GM23338 (cell line): Measurements from ENCODE around the gene LGALS1. TPM values are rescaled to one million over a fixed set of nuclear protein-coding genes. Genes with fewer than 3 reads are reported as not detected.

Experiments used
- ATAC-seq: fragments of 200-7000 bp; cut with Tn5 transposase; 3 replicates; pipeline ENCODE4 v1.9.1; 2020
- DNase-seq: peaks from one replicate; pipeline ENCODE4 v3.0.0-alpha.2; 2015; ENCODE audit warnings: low spot score
- H2AFZ ChIP-seq: fragments of 200-600 bp; sonication (generic); 2 replicates; pipeline ENCODE4 v1.8.0; 2016; ENCODE audit warnings: antibody characterized with exemption, mild to moderate bottlenecking, moderate library complexity
- H3F3A ChIP-seq: fragments of 200-600 bp; sonication (generic); replicated peaks from 2 replicates; pipeline ENCODE4 v1.8.0; 2017; ENCODE audit warnings: antibody characterized with exemption, mixed run types, low read depth
- H3K27ac ChIP-seq: fragments of 200-600 bp; sonication (generic); 2 replicates; pipeline ENCODE4 v1.6.1; 2016; ENCODE audit warnings: low read depth
- H3K27me3 ChIP-seq: fragments of 200-600 bp; sonication (generic); 2 replicates; pipeline ENCODE4 v1.8.0; 2016; ENCODE audit warnings: mild to moderate bottlenecking, mixed run types, moderate library complexity; ENCODE audit not compliant: insufficient read depth
- H3K36me3 ChIP-seq: fragments of 200-600 bp; sonication (generic); 2 replicates; pipeline ENCODE4 v1.8.0; 2016; ENCODE audit warnings: mild to moderate bottlenecking; ENCODE audit not compliant: insufficient read depth
- H3K4me1 ChIP-seq: fragments of 200-600 bp; sonication (generic); 2 replicates; pipeline ENCODE4 v1.8.0; 2016; ENCODE audit warnings: mild to moderate bottlenecking, moderate library complexity; ENCODE audit not compliant: insufficient read depth
- H3K4me2 ChIP-seq: fragments of 200-600 bp; sonication (generic); 2 replicates; pipeline ENCODE4 v1.7.1; 2017; ENCODE audit warnings: mixed run types
- H3K4me3 ChIP-seq: fragments of 200-600 bp; sonication (generic); 2 replicates; pipeline ENCODE4 v1.6.1; 2016; ENCODE audit warnings: mixed run types
- H3K79me2 ChIP-seq: fragments of 200-600 bp; sonication (generic); replicated peaks from 2 replicates; pipeline ENCODE4 v1.8.0; 2017; ENCODE audit warnings: mild to moderate bottlenecking; ENCODE audit not compliant: insufficient read depth
- H3K9me2 ChIP-seq: fragments of 200-600 bp; sonication (generic); 2 replicates; pipeline ENCODE4 v1.8.0; 2017; ENCODE audit not compliant: insufficient read depth
- H4K20me1 ChIP-seq: fragments of 200-600 bp; sonication (generic); replicated peaks from 2 replicates; pipeline ENCODE4 v1.8.0; 2017; ENCODE audit warnings: mild to moderate bottlenecking; ENCODE audit not compliant: insufficient read depth
- H3K27ac Mint-ChIP-seq: 2 replicates; pipeline ENCODE4 v1.8.0; 2020; ENCODE audit warnings: inconsistent platforms, mild to moderate bottlenecking, moderate library complexity, mixed read lengths
- H3K27me3 Mint-ChIP-seq: 3 replicates; pipeline ENCODE4 v1.8.0; 2022; ENCODE audit warnings: low read depth, mild to moderate bottlenecking, moderate library complexity, mixed read lengths, inconsistent platforms; ENCODE audit not compliant: insufficient read depth, poor library complexity
- H3K36me3 Mint-ChIP-seq: 3 replicates; pipeline ENCODE4 v1.8.0; 2021; ENCODE audit warnings: low read depth, mild to moderate bottlenecking, inconsistent platforms, moderate library complexity, mixed read lengths
- H3K4me1 Mint-ChIP-seq: 3 replicates; pipeline ENCODE4 v1.8.0; 2020; ENCODE audit warnings: mild to moderate bottlenecking, inconsistent platforms, mixed read lengths
- H3K4me3 Mint-ChIP-seq: 3 replicates; pipeline ENCODE4 v1.8.0; 2021; ENCODE audit warnings: moderate library complexity, mild to moderate bottlenecking, inconsistent platforms, mixed read lengths
- H3K9me3 Mint-ChIP-seq: 3 replicates; pipeline ENCODE4 v1.8.0; 2020; ENCODE audit warnings: moderate library complexity, mild to moderate bottlenecking, inconsistent platforms, mixed read lengths
- EZH2 ChIP-seq: fragments of 200-600 bp; sonication (generic); IDR thresholded peaks from one replicate; pipeline ENCODE4 v1.8.0; 2017; ENCODE audit warnings: antibody characterized with exemption, mild to moderate bottlenecking, low read depth; ENCODE audit not compliant: unreplicated experiment
- EZH2phosphoT487 ChIP-seq: fragments of 200-600 bp; sonication (generic); IDR thresholded peaks from one replicate; pipeline ENCODE4 v1.8.1; 2018; ENCODE audit warnings: antibody characterized with exemption; ENCODE audit not compliant: unreplicated experiment
- JUNB ChIP-seq: IDR thresholded peaks from one replicate; pipeline ENCODE4 v1.6.1; 2016; ENCODE audit warnings: antibody characterized with exemption; ENCODE audit not compliant: unreplicated experiment
- NANOG ChIP-seq: IDR thresholded peaks from 2 replicates; pipeline ENCODE4 v1.6.1; 2016; ENCODE audit warnings: antibody characterized with exemption, borderline replicate concordance
- POLR2AphosphoS5 ChIP-seq: IDR thresholded peaks from 2 replicates; pipeline ENCODE4 v1.6.1; 2016; ENCODE audit warnings: antibody characterized with exemption, low read depth
- STAT1 ChIP-seq: IDR thresholded peaks from one replicate; pipeline ENCODE4 v1.6.1; 2016; ENCODE audit warnings: antibody characterized with exemption; ENCODE audit not compliant: unreplicated experiment
- ZNF114 ChIP-seq: fragments of 250-450 bp; sonication (Bioruptor Pico); IDR thresholded peaks from 2 replicates; pipeline ENCODE4 v1.5.0; 2020; ENCODE audit warnings: mild to moderate bottlenecking, moderate library complexity
- ZNF331 ChIP-seq: fragments of 250-450 bp; sonication (Bioruptor Pico); IDR thresholded peaks from 2 replicates; pipeline ENCODE4 v1.5.0; 2020; ENCODE audit warnings: low read depth, mild to moderate bottlenecking, moderate library complexity
- polyA plus RNA-seq: library from polyadenylated mRNA; unstranded; fragments of >200 nt; fragmentation: Nextera tagmentation; extraction: Ambion mirVana; gene quantifications from 2 replicates; pipeline ENCODE4 v1.2.1, GENCODE V29; 2016
- total RNA-seq: library from RNA; depleted of rRNA; stranded (reverse); fragments of >200 nt; shearing (Covaris generic); gene quantifications from 2 replicates; pipeline ENCODE4 v1.2.3, GENCODE V29; 2014
- TF ChIP-seq, protein P1 (sequence below), 2 experiments: fragments of 200-600 bp in 1 of 2; sonication (generic) in 1 of 2; conservative IDR thresholded peaks; 2 replicates each; pipeline versions ENCODE4 v1.5.1 to v1.6.1; 2016 to 2017; ENCODE audit warnings: antibody characterized with exemption in 2 of 2, low read depth in 2 of 2, mild to moderate bottlenecking in 2 of 2, moderate library complexity in 1 of 2
- TF ChIP-seq, protein P2 (sequence below): IDR thresholded peaks from one replicate; pipeline ENCODE4 v1.6.1; 2018; ENCODE audit warnings: antibody characterized with exemption; ENCODE audit not compliant: unreplicated experiment
- TF ChIP-seq, protein P3 (sequence below): IDR thresholded peaks from 2 replicates; pipeline ENCODE4 v1.6.1; 2016; ENCODE audit warnings: antibody characterized with exemption

The LGALS1 gene
- total and polyA plus RNA-seq, 2 experiments from 2014 or later = 31.2 to 62.5 TPM

DNA sequence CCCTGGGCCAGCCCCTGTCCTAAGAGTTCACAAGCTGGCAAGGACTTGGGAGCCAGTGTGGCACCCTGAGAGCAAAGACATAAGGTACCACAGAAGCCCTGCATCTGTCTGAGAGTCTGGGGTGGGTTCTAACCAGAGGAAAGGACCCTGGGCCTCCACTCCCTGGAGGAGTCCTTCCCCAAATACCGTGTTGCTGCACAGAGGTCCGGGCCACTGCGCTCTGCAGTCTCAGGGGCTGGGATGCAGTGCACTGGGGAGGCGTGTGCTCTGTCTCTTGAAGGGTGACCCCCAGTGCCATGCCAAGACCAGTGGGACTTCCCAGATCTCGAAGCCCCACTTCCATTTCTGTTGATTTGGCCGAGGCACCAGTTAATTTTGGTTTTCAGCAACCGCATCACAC is 40.3 kb upstream of the LGALS1 start (continued):
- no peak for TF ChIP-seq ZNF114 (CRISPR knock-in tag)
- TF ChIP-seq STAT1 = no peak
- TF ChIP-seq ZNF331 (CRISPR knock-in tag) = no peak
- TF ChIP-seq EZH2 = no peak
- TF ChIP-seq JUNB = no peak
- TF ChIP-seq POLR2AphosphoS5 = no peak

DNA sequence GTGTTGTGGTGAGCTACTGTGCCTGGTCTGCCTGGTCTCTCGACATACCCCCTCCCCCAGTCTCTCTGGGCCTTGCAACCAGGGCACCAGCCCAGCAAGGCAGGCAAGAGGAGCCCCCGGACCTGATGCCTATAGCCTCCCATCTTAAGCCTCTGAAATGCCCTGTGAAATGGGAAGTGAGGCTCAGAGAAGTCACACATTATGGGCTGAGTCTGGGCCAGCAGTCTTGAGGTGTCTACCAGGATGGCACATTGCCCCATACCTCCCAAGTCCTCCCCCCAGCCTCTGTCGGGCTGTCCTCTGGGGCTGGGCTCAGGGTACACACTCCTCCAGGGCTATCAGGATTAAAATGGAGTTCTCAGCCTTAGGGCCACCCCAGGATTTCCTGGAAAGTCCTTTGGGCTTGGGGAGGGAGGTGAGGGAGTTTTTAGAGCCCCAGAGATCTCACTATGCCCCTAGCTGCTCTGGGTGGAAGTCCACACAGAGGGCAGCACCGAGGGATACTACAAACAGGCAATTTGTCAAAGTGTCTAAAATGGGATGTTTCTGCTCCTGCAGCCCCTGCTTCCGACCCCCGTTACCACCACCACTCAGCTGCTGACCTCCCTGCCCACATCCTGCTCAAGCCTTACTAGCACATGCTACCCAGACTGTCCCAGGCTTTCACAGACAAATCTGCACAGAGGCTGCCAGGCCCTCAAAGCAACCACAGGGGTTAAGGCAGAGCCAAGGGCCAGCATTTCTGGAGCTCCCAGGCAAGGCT is 39.1 kb upstream of the LGALS1 start:
- Histone ChIP-seq H4K20me1 (no peaks in the 10 kb centered on the region; the same call in 1 of the 2 replicates), H3K27me3 (no peaks in the 10 kb centered on the region), H3K79me2 (peaks cover 6% of the 10 kb centered on the region; the same call in 1 of the 2 replicates), H2AFZ (no peak overlapping the region), H3K4me3 (no peak overlapping the region), H3K27ac (no peak overlapping the region), H3K4me2 (0 out of 2 replicates have a peak overlapping the region, but pooled peaks have one; percentile 20), H3F3A (peaks cover 39% of the 10 kb centered on the region), H3K36me3 (no peaks in the 10 kb centered on the region), H3K4me1 (peaks cover 33% of the 10 kb centered on the region), H3K9me2 (no peaks in the 10 kb centered on the region)
- Mint-ChIP-seq H3K27me3 (peaks cover 25% of the 10 kb centered on the region), H3K4me3 (no peak overlapping the region), H3K27ac (peak overlapping the region; percentile 75; the same call in 1 of the 2 replicates), H3K4me1 (peaks cover 41% of the 10 kb centered on the region), H3K36me3 (no peaks in the 10 kb centered on the region; the same call in 2 of the 3 replicates), H3K9me3 (no peaks in the 10 kb centered on the region)
- ATAC-seq = no peak
- DNase-seq = peak; percentile 47
- no peak for TF ChIP-seq JUNB
- TF ChIP-seq, protein P1, sequence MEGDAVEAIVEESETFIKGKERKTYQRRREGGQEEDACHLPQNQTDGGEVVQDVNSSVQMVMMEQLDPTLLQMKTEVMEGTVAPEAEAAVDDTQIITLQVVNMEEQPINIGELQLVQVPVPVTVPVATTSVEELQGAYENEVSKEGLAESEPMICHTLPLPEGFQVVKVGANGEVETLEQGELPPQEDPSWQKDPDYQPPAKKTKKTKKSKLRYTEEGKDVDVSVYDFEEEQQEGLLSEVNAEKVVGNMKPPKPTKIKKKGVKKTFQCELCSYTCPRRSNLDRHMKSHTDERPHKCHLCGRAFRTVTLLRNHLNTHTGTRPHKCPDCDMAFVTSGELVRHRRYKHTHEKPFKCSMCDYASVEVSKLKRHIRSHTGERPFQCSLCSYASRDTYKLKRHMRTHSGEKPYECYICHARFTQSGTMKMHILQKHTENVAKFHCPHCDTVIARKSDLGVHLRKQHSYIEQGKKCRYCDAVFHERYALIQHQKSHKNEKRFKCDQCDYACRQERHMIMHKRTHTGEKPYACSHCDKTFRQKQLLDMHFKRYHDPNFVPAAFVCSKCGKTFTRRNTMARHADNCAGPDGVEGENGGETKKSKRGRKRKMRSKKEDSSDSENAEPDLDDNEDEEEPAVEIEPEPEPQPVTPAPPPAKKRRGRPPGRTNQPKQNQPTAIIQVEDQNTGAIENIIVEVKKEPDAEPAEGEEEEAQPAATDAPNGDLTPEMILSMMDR (conservative IDR thresholded peaks at IDR 0.05; ENCODE audit: low read depth in 2 of 2) = peak; percentile 23 to 36; a peak in 3 of 4 replicates

DNA sequence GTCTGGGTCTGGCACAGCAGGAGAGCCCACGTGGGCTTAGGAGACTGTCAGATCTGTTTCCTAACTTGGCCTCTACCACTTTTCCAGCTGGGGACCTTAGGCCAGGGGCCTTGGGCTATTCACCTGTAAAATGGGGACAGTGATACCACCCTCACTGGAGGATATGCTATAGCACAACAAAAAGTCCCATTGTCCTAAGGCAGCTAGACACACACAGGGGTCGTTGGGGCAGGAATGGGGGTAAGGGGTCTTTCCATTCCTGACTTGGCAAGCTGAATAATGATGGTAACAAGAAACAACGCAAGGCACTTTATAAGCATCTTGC is 38.5 kb upstream of the LGALS1 start:
- H3K27ac ChIP-seq = no peak overlapping the region
- no peaks in the 10 kb centered on the region for H3K27me3 ChIP-seq
- H3K27me3 Mint-ChIP-seq = peaks cover 25% of the 10 kb centered on the region
- peaks cover 41% of the 10 kb centered on the region for H3K4me1 Mint-ChIP-seq
- H2AFZ ChIP-seq = no peak overlapping the region
- DNase-seq (no peak), ATAC-seq (no peak)
- no peaks in the 10 kb centered on the region; the same call in 1 of the 2 replicates for H4K20me1 ChIP-seq
- H3K36me3 Mint-ChIP-seq = no peaks in the 10 kb centered on the region; the same call in 2 of the 3 replicates
- no peaks in the 10 kb centered on the region for H3K9me3 Mint-ChIP-seq
- no peak overlapping the region for H3K27ac Mint-ChIP-seq
- H3K9me2 ChIP-seq = no peaks in the 10 kb centered on the region
- TF ChIP-seq JUNB (no peak), EZH2phosphoT487 (no peak), ZNF331 (CRISPR knock-in tag) (no peak), POLR2AphosphoS5 (no peak), EZH2 (no peak), STAT1 (no peak), ZNF114 (CRISPR knock-in tag) (no peak), NANOG (no peak)
- TF ChIP-seq, protein P1 (conservative IDR thresholded peaks at IDR 0.05; ENCODE audit: low read depth in 2 of 2) = no peak
- TF ChIP-seq, protein P2, sequence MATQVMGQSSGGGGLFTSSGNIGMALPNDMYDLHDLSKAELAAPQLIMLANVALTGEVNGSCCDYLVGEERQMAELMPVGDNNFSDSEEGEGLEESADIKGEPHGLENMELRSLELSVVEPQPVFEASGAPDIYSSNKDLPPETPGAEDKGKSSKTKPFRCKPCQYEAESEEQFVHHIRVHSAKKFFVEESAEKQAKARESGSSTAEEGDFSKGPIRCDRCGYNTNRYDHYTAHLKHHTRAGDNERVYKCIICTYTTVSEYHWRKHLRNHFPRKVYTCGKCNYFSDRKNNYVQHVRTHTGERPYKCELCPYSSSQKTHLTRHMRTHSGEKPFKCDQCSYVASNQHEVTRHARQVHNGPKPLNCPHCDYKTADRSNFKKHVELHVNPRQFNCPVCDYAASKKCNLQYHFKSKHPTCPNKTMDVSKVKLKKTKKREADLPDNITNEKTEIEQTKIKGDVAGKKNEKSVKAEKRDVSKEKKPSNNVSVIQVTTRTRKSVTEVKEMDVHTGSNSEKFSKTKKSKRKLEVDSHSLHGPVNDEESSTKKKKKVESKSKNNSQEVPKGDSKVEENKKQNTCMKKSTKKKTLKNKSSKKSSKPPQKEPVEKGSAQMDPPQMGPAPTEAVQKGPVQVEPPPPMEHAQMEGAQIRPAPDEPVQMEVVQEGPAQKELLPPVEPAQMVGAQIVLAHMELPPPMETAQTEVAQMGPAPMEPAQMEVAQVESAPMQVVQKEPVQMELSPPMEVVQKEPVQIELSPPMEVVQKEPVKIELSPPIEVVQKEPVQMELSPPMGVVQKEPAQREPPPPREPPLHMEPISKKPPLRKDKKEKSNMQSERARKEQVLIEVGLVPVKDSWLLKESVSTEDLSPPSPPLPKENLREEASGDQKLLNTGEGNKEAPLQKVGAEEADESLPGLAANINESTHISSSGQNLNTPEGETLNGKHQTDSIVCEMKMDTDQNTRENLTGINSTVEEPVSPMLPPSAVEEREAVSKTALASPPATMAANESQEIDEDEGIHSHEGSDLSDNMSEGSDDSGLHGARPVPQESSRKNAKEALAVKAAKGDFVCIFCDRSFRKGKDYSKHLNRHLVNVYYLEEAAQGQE = no peak
- TF ChIP-seq, protein P3, sequence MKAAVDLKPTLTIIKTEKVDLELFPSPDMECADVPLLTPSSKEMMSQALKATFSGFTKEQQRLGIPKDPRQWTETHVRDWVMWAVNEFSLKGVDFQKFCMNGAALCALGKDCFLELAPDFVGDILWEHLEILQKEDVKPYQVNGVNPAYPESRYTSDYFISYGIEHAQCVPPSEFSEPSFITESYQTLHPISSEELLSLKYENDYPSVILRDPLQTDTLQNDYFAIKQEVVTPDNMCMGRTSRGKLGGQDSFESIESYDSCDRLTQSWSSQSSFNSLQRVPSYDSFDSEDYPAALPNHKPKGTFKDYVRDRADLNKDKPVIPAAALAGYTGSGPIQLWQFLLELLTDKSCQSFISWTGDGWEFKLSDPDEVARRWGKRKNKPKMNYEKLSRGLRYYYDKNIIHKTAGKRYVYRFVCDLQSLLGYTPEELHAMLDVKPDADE = no peak
- H3K36me3 ChIP-seq = no peaks in the 10 kb centered on the region
- no peak overlapping the region for H3K4me3 ChIP-seq
- no peak overlapping the region for H3K4me3 Mint-ChIP-seq
- H3K4me1 ChIP-seq = peaks cover 33% of the 10 kb centered on the region
- 0 out of 2 replicates have a peak overlapping the region, but pooled peaks have one; percentile 20 for H3K4me2 ChIP-seq
- peaks cover 42% of the 10 kb centered on the region for H3F3A ChIP-seq
- H3K79me2 ChIP-seq = peaks cover 6% of the 10 kb centered on the region; the same call in 1 of the 2 replicates
